SW480 (cell line): ENCODE data around the gene NEURL3.
"Not testable (repeated sequence)": the region's sequence is repeated elsewhere in the genome, so short reads cannot be mapped to it uniquely, and the experiment has no call there.

ENCODE experiments used
- DNase-seq: peaks from one replicate; pipeline ENCODE4 v3.0.0-alpha.2; 2016; ENCODE audit warnings: low spot score

NEURL3 gene

GRCh38 chr2:96484091-96484490 lies 21.1 kb downstream of the NEURL3 start:
- DNase-seq = no peak

GRCh38 chr2:96477458-96477857 lies 27.7 kb downstream of the NEURL3 start:
- DNase-seq = no peak

GRCh38 chr2:96471772-96472171 lies 33.4 kb downstream of the NEURL3 start:
- DNase-seq = no peak

GRCh38 chr2:96470636-96471035 lies 34.5 kb downstream of the NEURL3 start:
- no peak for DNase-seq

- no peak for DNase-seq
Measured at GRCh38 chr2:96470109-96470508, 35.0 kb downstream of the NEURL3 start.

GRCh38 chr2:96468904-96469303 lies 36.3 kb downstream of the NEURL3 start:
- DNase-seq = no peak

- DNase-seq = no peak
Measured at GRCh38 chr2:96464651-96465050, 40.5 kb downstream of the NEURL3 start.

GRCh38 chr2:96464061-96464460 lies 41.1 kb downstream of the NEURL3 start:
- DNase-seq = no peak

GRCh38 chr2:96463119-96463518 lies 42.0 kb downstream of the NEURL3 start:
- DNase-seq = no peak

- not testable (repeated sequence) for DNase-seq
Measured at GRCh38 chr2:96461616-96462015, 43.5 kb downstream of the NEURL3 start.

- no peak for DNase-seq
Measured at GRCh38 chr2:96452053-96452452, 53.1 kb downstream of the NEURL3 start.

- peak; percentile 68 for DNase-seq
Measured at GRCh38 chr2:96449637-96450036, 55.5 kb downstream of the NEURL3 start.

- no peak for DNase-seq
Measured at GRCh38 chr2:96449174-96449573, 56.0 kb downstream of the NEURL3 start.

- no peak for DNase-seq
Measured at GRCh38 chr2:96447726-96448125, 57.4 kb downstream of the NEURL3 start.
